GM12878 (cell line): ENCODE measurements around the gene TMEM86B. TPM values are rescaled to one million over a fixed set of nuclear protein-coding genes. Genes with fewer than 3 reads are reported as not detected.

ENCODE experiments used
- ATAC-seq: fragments of 200-7000 bp; cut with Tn5 transposase; 3 replicates; pipeline ENCODE4 v1.9.1; 2020; ENCODE audit warnings: mild to moderate bottlenecking, moderate library complexity
- BruUV-seq: library from RNA; stranded (reverse); fragments of 400-500 nt; replicated peaks from 2 replicates; lab custom pipeline; 2021; lab: Mats Ljungman, UMichigan
- CTCF ChIA-PET: fragments of 300-600 bp; sonication (Branson Sonifier 250); formaldehyde crosslinking; extraction: SDS; loops from one replicate; lab custom pipeline; 2021; ENCODE audit warnings: inconsistent platforms; lab: Yijun Ruan, JAX
- POLR2A ChIA-PET: fragments of 350-600 bp; formaldehyde crosslinking; extraction: SDS; loops from one replicate; lab custom pipeline; 2021; ENCODE audit warnings: inconsistent platforms; lab: Charles Lee
- RAD21 ChIA-PET: fragments of 300-600 bp; sonication (Branson Sonifier 250); formaldehyde crosslinking; loops from one replicate; lab custom pipeline; 2023; ENCODE audit warnings: antibody characterized with exemption; ENCODE audit not compliant: unreplicated experiment; lab: Charles Lee
- SMC1A ChIA-PET: fragments of 300-600 bp; sonication (Branson Sonifier 250); formaldehyde crosslinking; loops from one replicate; lab custom pipeline; 2023; ENCODE audit not compliant: unreplicated experiment, uncharacterized antibody; lab: Charles Lee
- DNase-seq: peaks from one replicate; pipeline ENCODE4 v3.0.0-alpha.2; 2011; ENCODE audit warnings: low read depth, low spot score
- FAIRE-seq: peaks from 3 replicates; lab custom pipeline; 2011; peaks lifted over from hg19 to GRCh38; lab: Jason Lieb, UNC
- H2AFZ ChIP-seq: 2 replicates; pipeline ENCODE4 v1.6.0; 2011; ENCODE audit warnings: low read depth, low read length, control low read depth; ENCODE audit not compliant: control insufficient read depth
- H3K27ac ChIP-seq: 2 replicates; pipeline ENCODE4 v1.5.1; 2011; ENCODE audit warnings: control low read depth; ENCODE audit not compliant: control insufficient read depth, insufficient read depth
- H3K27me3 ChIP-seq, 2 experiments: replicated peaks in 1 of 2; 2 replicates each; pipeline versions ENCODE4 v1.6.0 to v1.6.1; 2011; ENCODE audit warnings: low read length in 1 of 2; ENCODE audit not compliant: control insufficient read depth in 2 of 2, insufficient read depth in 2 of 2
- H3K36me3 ChIP-seq, 2 experiments: 2 replicates each; pipeline ENCODE4 v1.5.1; 2011; ENCODE audit warnings: low read length in 1 of 2; ENCODE audit not compliant: control insufficient read depth in 2 of 2, insufficient read depth in 2 of 2
- H3K4me1 ChIP-seq: 2 replicates; pipeline ENCODE4 v1.6.1; 2011; ENCODE audit warnings: mild to moderate bottlenecking, low read length, moderate library complexity, mixed read lengths; ENCODE audit not compliant: control insufficient read depth, insufficient read depth
- H3K4me2 ChIP-seq: 2 replicates; pipeline ENCODE4 v1.6.0; 2011; ENCODE audit warnings: control low read depth; ENCODE audit not compliant: control insufficient read depth, insufficient read depth
- H3K4me3 ChIP-seq: fragments of 200-600 bp; sonication (generic); 2 replicates; pipeline ENCODE4 v1.5.1; 2016
- H3K79me2 ChIP-seq: 2 replicates; pipeline ENCODE4 v1.6.0; 2011; ENCODE audit warnings: low read length; ENCODE audit not compliant: control insufficient read depth, insufficient read depth
- H3K9ac ChIP-seq: 2 replicates; pipeline ENCODE4 v1.8.0; 2011; ENCODE audit warnings: low read length, control low read depth, mixed read lengths; ENCODE audit not compliant: control insufficient read depth, insufficient read depth
- H3K9me3 ChIP-seq: replicated peaks from 3 replicates; pipeline ENCODE4 v1.5.1; 2011; ENCODE audit warnings: mild to moderate bottlenecking, low read length; ENCODE audit not compliant: control insufficient read depth, insufficient read depth
- H4K20me1 ChIP-seq: 2 replicates; pipeline ENCODE4 v1.6.0; 2011; ENCODE audit not compliant: control insufficient read depth, insufficient read depth
- ATF7 ChIP-seq: fragments of 450-650 bp; IDR thresholded peaks from 2 replicates; pipeline ENCODE4 v1.6.1; 2016; ENCODE audit warnings: low read depth, mild to moderate bottlenecking
- CBFB ChIP-seq: IDR thresholded peaks from 2 replicates; pipeline ENCODE4 v1.6.1; 2016; ENCODE audit warnings: antibody characterized with exemption, low read depth
- CEBPB ChIP-seq, 2 experiments: fragments of 150-350 bp in 1 of 2; IDR thresholded peaks; 2 replicates each; pipeline ENCODE4 v1.6.1; 2012 to 2014; ENCODE audit warnings: low read depth in 2 of 2, low read length in 2 of 2, borderline replicate concordance in 1 of 2, inconsistent platforms in 1 of 2
- EED ChIP-seq: sonication (generic); IDR thresholded peaks from 2 replicates; pipeline ENCODE4 v1.6.1; 2016; ENCODE audit warnings: antibody characterized with exemption, low read depth
- LARP7 ChIP-seq: fragments of 450-650 bp; IDR thresholded peaks from 2 replicates; pipeline ENCODE4 v1.6.1; 2017; ENCODE audit warnings: mild to moderate bottlenecking
- MTA2 ChIP-seq: fragments of 450-650 bp; IDR thresholded peaks from 2 replicates; pipeline ENCODE4 v1.6.1; 2016; ENCODE audit warnings: low read depth, mild to moderate bottlenecking, moderate library complexity
- NFIC ChIP-seq: IDR thresholded peaks from 2 replicates; pipeline ENCODE4 v1.6.1; 2012; ENCODE audit warnings: low read depth, mild to moderate bottlenecking, inconsistent platforms, low read length, moderate library complexity
- NFYA ChIP-seq: IDR thresholded peaks from 2 replicates; pipeline ENCODE4 v1.6.1; 2011; ENCODE audit warnings: low read depth, mild to moderate bottlenecking, low read length, improper control_type of control experiment, borderline replicate concordance
- RB1 ChIP-seq: fragments of 450-650 bp; formaldehyde crosslinking; IDR thresholded peaks from 2 replicates; pipeline ENCODE4 v1.6.1; 2017; ENCODE audit warnings: mild to moderate bottlenecking, borderline replicate concordance
- RFX5 ChIP-seq: IDR thresholded peaks from 2 replicates; pipeline ENCODE4 v1.6.1; 2011; ENCODE audit warnings: low read depth, low read length, improper control_type of control experiment
- TBL1XR1 ChIP-seq: IDR thresholded peaks from 2 replicates; pipeline ENCODE4 v1.6.1; 2012; ENCODE audit warnings: low read depth, low read length, improper control_type of control experiment
- TCF7 ChIP-seq: IDR thresholded peaks from 2 replicates; pipeline ENCODE4 v1.6.1; 2014; ENCODE audit warnings: antibody characterized with exemption, borderline replicate concordance
- YBX1 ChIP-seq: fragments of 450-650 bp; IDR thresholded peaks from 2 replicates; pipeline ENCODE4 v1.6.1; 2016; ENCODE audit warnings: antibody characterized with exemption
- ZBTB40 ChIP-seq: fragments of 450-650 bp; IDR thresholded peaks from 2 replicates; pipeline ENCODE4 v1.6.1; 2016; ENCODE audit warnings: mild to moderate bottlenecking, moderate library complexity, borderline replicate concordance
- WGBS: methylation state at CpG from one replicate; pipeline ENCODE4 v1.1.6; 2016; ENCODE audit warnings: low lambda C conversion rate; ENCODE audit not compliant: insufficient replicate concordance, insufficient coverage; ENCODE audit errors: missing lambda C conversion rate; 5-methylcytosine and 5-hydroxymethylcytosine counted together
- in situ Hi-C: fragments of 300-500 bp; cut with MboI; formaldehyde crosslinking; loops from 9 replicates; pipeline ENCODE4 v1.14.3; 2018; ENCODE audit warnings: mixed read lengths
- intact Hi-C: fragments of 100-400 bp; cut with micrococcal nuclease; formaldehyde crosslinking; loops from one replicate; pipeline ENCODE4 v1.14.2; 2022; ENCODE audit not compliant: unreplicated experiment
- polyA plus RNA-seq, 11 experiments: library from polyadenylated mRNA; depleted of rRNA in 4 of 11; unstranded in 6 of 11; stranded (reverse) in 5 of 11; fragments of >200 nt; fragmentation: Nextera tagmentation in 4 of 11; fragmentation: Illumina TruSeq in 1 of 11; extraction: Ambion mirVana in 4 of 11; extraction: Trizol in 1 of 11; gene quantifications; 1 replicate in 1 of 11; 2 replicates in 10 of 11; pipeline versions ENCODE4 v1.2.1 to v1.2.3, GENCODE V29; 2011 to 2016; ENCODE audit warnings: inconsistent platforms in 2 of 11, missing spikeins in 2 of 11, low read depth in 1 of 11
- total RNA-seq, 4 experiments: library from RNA; depleted of rRNA in 3 of 4; stranded (reverse); fragments of >200 nt in 3 of 4; fragmentation: Illumina TruSeq in 1 of 4; extraction: Trizol in 1 of 4; gene quantifications; 2 replicates each; pipeline versions ENCODE4 v1.2.1 to v1.2.3, GENCODE V29; 2013 to 2021
- TF ChIP-seq, protein P1 (sequence below): fragments of 450-650 bp; IDR thresholded peaks from 2 replicates; pipeline ENCODE4 v1.6.1; 2017; ENCODE audit warnings: low read depth, mild to moderate bottlenecking, moderate library complexity
- TF ChIP-seq, protein P2 (sequence below): IDR thresholded peaks from 2 replicates; pipeline ENCODE4 v1.6.1; 2012; ENCODE audit warnings: low read depth, low read length, improper control_type of control experiment

Gene TMEM86B
- total and polyA plus RNA-seq, 10 of the 15 experiments (the other 5 are each of a cell fraction or from before 2014, with no cell fraction given), result 0.26 to 10.6 (median 1.8) TPM

DNA sequence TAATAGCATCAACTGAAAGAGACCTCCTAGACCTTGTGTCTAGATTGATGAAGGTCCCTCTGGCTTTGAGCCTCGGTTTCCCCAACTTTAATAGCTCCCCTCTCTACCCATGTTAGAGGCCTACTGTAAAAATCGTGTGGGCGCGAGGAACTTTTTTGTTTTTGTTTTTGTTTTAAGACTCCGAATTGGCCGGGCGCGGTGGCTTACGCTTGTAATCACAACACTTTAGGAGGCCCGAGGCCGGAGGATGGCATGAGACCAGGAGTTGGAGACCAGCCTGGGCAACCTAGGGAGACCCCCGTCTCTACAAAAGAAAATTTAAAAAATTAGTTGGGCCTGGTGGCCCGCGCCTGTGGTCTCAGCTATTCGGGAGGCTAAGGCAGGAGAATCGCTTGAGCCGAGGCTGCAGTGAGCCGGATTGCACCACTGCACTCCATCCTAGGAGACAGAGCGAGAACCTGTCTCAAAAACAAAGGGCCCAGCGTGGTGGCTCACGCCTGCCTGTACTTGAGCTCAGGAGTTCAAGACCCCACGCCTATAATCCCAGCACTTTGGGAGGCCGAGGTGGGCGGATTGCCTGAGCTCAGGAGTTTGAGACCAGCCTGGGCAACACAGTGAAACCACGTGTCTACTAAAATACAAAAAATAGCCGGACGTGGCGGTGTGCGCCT is 31.1 kb upstream of the TMEM86B start:
- peak overlapping the region; percentile 96 for H3K27ac ChIP-seq
- H3K9ac ChIP-seq, result peak overlapping the region; percentile 95
- no peaks in the 10 kb centered on the region for H3K9me3 ChIP-seq
- TSS peak; percentile 98 for BruUV-seq
- CTCF ChIA-PET, result interaction anchor here (0.6 to 2.1 kb wide), 9 partner anchors 13 to 374 kb away, joined by 3 to 8 read pairs (median 4); partner anchors contain the start of gene TMEM238
- no peak for FAIRE-seq
- intact Hi-C loops (loop anchor here (1.0 to 10.0 kb wide), 2 partner anchors 17 to 125 kb away; partner anchors contain the start of genes RPL28 and TMEM238), in situ Hi-C loops (no loop called here)
- peaks cover 7% of the 10 kb centered on the region; the same call in 1 of the 2 replicates for H4K20me1 ChIP-seq
- no peak for ATAC-seq
- peak overlapping the region; percentile 97 for H2AFZ ChIP-seq
- RAD21 ChIA-PET, result interaction anchor here (0.8 to 1.8 kb wide), 7 partner anchors 9 to 125 kb away, joined by 3 to 13 read pairs (median 5); partner anchors contain the start of genes HSPBP1, KMT5C and TMEM238
- peaks cover 7% of the 10 kb centered on the region for H3K4me1 ChIP-seq
- H3K4me3 ChIP-seq, result peak overlapping the region; percentile 95
- no peaks in the 10 kb centered on the region; a peak in 2 of 4 replicates for H3K36me3 ChIP-seq
- WGBS, result 32% methylated on average over 29 of the region's 29 CpGs
- H3K27me3 ChIP-seq, result no peaks in the 10 kb centered on the region
- no peak for DNase-seq
- H3K4me2 ChIP-seq, result peak overlapping the region; percentile 90
- SMC1A ChIA-PET, result interaction anchor here (0.8 to 3.1 kb wide), 6 partner anchors 12 to 143 kb away, joined by 3 to 25 read pairs (median 5); partner anchors contain the start of genes HSPBP1, KMT5C and PPP1R12C
- H3K79me2 ChIP-seq, result peaks cover 43% of the 10 kb centered on the region
- POLR2A ChIA-PET, result interaction anchor here (0.6 to 2.4 kb wide), 13 partner anchors 9 to 411 kb away, joined by 3 to 39 read pairs (median 3); partner anchors contain the start of genes HSPBP1, KMT5C and ZNF784
- 0 out of 2 replicates have a peak, but pooled peaks have one; percentile 10 for TF ChIP-seq RB1
- TF ChIP-seq ZBTB40, result no peak
- 0 out of 2 replicates have a peak, but pooled peaks have one; percentile 4 for TF ChIP-seq RFX5
- TF ChIP-seq YBX1, result no peak
- TF ChIP-seq, protein P1, sequence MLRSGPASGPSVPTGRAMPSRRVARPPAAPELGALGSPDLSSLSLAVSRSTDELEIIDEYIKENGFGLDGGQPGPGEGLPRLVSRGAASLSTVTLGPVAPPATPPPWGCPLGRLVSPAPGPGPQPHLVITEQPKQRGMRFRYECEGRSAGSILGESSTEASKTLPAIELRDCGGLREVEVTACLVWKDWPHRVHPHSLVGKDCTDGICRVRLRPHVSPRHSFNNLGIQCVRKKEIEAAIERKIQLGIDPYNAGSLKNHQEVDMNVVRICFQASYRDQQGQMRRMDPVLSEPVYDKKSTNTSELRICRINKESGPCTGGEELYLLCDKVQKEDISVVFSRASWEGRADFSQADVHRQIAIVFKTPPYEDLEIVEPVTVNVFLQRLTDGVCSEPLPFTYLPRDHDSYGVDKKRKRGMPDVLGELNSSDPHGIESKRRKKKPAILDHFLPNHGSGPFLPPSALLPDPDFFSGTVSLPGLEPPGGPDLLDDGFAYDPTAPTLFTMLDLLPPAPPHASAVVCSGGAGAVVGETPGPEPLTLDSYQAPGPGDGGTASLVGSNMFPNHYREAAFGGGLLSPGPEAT, result no peak
- no peak for TF ChIP-seq NFYA
- TF ChIP-seq LARP7, result 0 out of 2 replicates have a peak, but pooled peaks have one; percentile 6
- TF ChIP-seq ATF7, result no peak
- TF ChIP-seq, protein P2, sequence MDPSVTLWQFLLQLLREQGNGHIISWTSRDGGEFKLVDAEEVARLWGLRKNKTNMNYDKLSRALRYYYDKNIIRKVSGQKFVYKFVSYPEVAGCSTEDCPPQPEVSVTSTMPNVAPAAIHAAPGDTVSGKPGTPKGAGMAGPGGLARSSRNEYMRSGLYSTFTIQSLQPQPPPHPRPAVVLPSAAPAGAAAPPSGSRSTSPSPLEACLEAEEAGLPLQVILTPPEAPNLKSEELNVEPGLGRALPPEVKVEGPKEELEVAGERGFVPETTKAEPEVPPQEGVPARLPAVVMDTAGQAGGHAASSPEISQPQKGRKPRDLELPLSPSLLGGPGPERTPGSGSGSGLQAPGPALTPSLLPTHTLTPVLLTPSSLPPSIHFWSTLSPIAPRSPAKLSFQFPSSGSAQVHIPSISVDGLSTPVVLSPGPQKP, result no peak; the same call in 1 of the 2 replicates
- TF ChIP-seq TBL1XR1, result no peak
- TF ChIP-seq MTA2, result 0 out of 2 replicates have a peak, but pooled peaks have one; percentile 38
- TF ChIP-seq TCF7, result no peak
- no peak for TF ChIP-seq CBFB
- TF ChIP-seq CEBPB (IDR thresholded peaks at IDR 0.05; ENCODE audit: borderline replicate concordance in 1 of 2, low read depth in 2 of 2, low read length in 2 of 2), result no peak
- no peak for TF ChIP-seq NFIC
- no peak for TF ChIP-seq EED
